HG03108 (cell line): Measurements from ENCODE around the gene SP140.
A peak's percentile ranks its signal among the peaks of the same experiment; 100 is the strongest.
"Not testable (repeated sequence)": the region's sequence is repeated elsewhere in the genome, so short reads cannot be mapped to it uniquely, and the experiment has no call there.

Experiments used
- ATAC-seq: cut with Tn5 transposase; IDR thresholded peaks from one replicate; pipeline ENCODE4 v1.9.1; 2021; ENCODE audit warnings: moderate library complexity; ENCODE audit not compliant: unreplicated experiment

SP140 gene

GRCh38 chr2:230224458-230224857 is 1.1 kb upstream of the SP140 start:
- ATAC-seq, result no peak

DNA sequence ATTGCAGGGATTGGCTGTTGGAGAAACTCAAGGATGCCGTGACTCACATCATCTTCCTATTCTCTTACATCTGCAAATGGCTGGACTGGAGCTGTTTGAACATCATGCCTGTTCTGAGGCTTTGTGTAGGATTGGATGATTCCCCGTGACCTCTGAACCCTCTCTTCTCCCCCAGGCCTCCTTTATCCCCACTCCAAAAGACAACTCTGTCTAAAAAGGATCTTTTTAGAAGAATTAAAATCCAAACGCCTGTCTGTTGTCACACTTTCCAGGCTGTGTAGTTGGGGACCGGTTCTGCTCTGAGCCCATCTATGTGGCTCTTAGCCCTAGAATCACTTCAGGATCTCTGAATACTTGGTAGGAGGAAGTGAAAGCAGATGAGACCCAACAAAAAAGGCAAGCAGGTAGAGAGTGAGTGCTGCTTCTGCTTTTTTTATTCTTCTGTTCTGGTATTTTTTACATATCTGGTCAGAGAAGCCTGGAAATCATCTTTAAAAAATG is 565 bp downstream of the SP140 start:
- ATAC-seq, result peak; percentile 66

- ATAC-seq, result no peak
These were observed 1.7 kb downstream of the SP140 start for GRCh38 chr2:230227216-230227615.

DNA sequence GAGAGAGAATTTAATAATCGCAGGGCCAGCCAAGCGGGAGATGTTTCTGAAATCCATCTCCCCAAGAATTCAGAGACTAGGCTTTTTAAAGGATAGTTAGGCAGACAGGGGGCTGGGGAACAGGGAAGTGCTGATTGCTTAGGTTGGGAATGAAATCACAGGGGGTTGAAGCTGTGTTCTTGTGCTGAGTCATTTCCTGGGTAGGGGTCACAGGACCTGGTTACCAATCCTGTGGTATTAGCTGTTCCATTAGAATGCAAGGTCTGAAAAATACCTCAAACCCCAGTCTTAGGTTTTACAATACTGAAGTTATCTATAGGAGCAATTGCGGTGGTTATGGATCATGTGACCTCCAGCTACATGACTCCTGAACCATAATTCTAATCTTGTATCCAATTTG is 4.6 kb downstream of the SP140 start:
- ATAC-seq, result no peak

- no peak for ATAC-seq
These were observed 5.1 kb downstream of the SP140 start for GRCh38 chr2:230230496-230231200.

DNA sequence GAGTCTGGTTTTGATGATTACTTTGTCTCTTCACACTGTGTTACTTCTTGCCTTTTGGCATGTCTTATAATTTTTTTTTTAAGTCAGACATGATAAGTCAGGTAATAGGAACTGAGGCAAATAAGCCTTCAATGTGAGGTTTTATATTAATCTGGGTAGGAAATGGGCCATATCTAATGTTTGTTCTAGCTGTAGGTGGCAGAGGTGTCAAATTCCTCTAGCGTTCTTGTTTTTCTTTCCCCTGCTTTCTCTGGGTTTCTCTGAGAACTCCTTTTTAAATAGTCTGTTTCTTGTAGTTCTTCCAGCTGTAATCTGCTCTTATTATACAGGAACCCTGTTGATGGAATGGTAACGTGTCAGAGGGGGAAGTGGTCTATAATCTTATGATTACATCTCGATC is 5.7 kb downstream of the SP140 start:
- no peak for ATAC-seq

DNA sequence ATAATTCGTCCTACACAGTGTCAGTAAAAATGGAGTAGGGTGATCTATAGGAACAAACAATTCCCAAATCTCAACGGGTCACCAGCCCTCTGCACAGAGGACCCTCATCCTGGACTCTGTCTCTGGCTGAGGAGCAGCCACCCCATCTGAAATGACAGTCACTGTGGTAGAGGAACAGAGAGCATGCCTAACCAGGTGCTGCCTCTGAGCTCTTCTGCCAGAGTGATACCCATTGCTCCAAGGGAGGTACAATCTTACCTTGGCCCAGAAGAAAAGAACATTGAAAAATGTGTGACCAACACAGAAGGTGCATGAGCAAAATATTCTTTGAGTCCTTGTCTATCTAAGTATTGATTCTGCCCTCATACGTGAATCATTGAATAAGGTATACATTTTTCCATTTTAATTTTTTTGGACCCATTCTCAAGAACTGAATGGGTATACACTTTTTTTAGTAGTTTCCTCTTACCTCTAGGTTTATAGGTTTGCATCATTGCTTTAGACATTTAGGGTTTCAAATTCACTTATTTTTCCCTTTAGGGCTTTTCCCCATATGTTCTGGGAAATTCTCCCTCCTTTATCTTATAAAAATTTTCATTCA is 8.7 kb downstream of the SP140 start:
- ATAC-seq, result no peak

DNA sequence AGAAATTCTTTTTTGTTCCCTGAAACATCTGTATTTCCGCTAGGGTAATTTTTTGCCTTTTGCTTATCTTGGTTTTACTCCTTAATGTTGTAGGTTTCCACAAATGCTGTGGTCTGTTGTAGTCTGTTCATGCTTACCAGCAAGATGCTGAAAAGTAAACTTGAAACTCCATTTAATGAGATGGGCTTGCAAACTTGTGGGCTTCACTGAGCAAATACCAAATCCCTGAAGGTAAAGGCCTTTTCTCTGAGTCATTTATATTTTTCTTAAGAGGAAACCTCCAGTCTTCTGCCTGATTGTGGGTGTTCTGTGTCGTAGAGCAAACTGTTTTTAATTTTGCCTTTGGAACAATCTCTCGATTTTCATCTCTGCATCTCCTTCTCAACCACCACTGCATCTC is 9.3 kb downstream of the SP140 start:
- no peak for ATAC-seq

GRCh38 chr2:230244211-230244610 is 18.7 kb downstream of the SP140 start:
- ATAC-seq, result no peak

DNA sequence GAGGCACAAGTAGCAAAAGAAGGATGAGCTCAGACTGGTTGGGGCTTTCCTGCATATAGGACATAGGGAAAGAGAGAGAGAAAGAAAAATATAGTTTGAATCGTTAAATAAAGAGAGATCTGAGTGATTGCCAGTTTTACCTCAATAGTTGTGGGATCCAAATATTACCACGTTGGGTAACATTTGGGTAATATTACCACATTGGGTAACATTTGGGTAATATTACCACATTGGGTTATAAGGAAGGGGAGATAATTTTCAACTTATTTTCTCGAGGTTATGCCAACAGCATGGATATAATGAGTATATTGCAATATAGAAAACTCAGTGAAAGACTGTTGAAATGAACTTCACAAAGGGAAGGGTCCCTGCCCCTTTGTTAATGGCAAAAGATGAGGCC is 20.7 kb downstream of the SP140 start:
- no peak for ATAC-seq

GRCh38 chr2:230250231-230250630 is 24.7 kb downstream of the SP140 start:
- ATAC-seq, result no peak

GRCh38 chr2:230254152-230254881 is 28.8 kb downstream of the SP140 start:
- ATAC-seq, result no peak

DNA sequence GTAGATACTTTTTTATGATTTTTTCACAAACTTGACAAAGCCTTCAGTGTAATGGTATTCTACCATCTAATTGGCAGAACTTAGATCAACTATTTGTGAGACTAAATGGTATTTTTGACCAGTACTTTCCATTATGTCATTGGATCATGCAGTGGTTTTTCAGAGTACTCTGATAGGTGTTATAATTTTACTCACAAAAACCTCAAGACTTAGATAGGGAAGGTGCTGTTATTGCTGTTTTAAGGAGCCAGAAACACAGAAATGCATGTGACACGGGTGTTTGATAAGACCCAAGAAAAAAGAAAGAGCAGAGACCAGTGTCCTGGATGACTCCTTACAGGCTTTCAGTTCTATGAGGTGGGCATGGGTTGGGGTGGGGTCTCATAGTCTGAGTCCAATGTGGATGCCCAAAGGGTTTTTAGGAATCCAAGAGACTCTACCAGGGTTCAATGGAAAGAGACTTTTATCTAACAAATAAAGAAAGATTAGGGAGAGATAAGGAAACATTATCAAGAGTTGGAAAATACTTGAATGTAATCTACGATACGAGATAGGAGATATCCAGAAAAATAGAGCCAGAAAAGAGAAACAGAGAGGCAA is 31.3 kb downstream of the SP140 start:
- ATAC-seq, result no peak

DNA sequence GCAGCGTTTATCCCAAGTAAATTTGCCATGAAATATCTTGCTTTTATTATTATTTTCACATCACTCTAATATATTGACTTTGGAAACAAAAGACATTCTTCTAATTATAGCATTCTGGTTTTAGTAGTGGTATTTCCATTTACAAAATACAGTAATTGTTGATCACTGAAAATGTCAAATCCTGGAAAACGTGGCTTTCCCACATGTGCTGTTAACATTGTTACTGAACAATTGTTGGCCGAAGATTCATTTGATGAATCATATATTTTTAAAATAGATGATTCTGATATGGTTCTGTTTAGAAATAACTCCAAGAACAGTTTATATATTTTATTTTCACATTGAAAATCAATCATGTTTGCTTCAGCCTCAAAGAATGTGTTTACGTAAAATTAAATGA is 32.9 kb downstream of the SP140 start:
- ATAC-seq, result no peak

DNA sequence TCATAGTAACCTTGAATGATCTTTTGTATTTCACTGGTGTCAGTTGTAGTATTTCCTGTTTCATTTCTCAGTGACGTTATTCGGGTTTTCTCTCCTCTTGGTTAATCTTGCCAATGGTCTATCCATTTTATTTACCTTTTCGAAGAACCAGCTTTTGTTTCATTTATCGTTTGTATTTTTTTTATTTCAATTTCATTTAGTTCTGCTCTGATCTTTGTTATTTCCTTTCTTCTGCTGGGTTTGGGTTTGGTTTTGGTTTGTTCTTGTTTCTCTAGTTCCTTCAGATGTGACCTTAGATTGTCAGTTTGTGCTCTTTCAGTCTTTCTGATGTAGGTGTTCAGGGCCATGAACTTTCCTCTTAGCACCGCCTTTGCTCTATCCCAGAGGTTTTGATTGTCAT is 36.7 kb downstream of the SP140 start:
- ATAC-seq, result no peak

- not testable (repeated sequence) for ATAC-seq
These were observed 39.4 kb downstream of the SP140 start for GRCh38 chr2:230264945-230265344.

DNA sequence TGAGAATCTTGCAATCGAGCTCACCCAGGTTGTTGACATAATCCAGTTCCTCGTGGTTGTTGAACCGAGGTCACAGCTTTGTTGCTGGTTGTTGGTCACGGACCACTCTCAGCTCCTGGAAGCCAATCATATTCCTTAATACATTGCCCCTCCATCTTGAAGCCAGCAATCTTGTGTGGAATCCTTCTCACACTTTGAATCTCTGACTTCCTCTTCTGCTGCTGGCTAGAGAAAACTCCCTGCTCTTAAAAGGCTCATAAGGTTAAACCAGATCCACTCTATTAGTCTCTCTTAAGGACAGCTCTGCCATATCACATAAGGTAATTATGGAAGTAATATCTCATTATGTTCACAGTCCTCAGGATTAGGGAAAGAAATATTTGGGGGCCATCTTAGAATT is 41.1 kb downstream of the SP140 start:
- ATAC-seq, result no peak

DNA sequence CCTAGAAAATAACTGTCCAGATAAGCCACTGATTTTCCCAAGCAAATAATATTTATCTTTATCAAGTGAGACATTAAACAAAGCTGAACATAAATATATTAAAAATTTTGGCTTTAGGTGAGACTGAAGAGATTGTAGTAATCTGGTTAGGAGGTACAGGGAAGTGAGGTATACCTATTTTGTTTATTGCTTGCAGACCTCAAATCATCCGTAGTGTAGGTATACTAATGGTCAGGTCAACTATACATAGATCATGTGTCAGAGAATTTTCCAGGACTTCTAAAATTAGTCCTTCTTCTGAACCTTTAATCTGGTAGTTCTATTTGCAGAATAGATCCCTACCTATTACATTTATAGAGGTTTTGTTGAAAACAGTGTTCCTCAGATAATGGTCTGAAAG is 41.5 kb downstream of the SP140 start:
- ATAC-seq, result no peak

DNA sequence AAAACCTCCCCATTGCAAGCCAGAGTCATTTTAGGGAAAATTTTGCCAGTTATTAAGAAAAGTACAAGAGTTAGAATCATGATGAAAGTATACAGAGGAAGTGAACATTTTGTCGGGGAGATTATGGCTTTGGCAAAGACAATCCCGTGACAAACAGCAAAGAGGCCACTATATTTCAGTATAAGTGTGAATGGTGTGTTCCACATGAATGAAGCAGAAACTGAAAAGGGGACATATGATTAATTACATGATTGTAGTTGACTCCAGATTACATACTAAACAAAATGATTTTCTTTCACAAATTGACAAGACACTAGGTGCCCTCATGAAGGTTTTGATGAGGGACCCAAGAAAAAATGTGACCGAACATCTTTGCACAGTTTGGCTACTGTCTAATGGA is 42.0 kb downstream of the SP140 start:
- ATAC-seq, result peak; percentile 59

DNA sequence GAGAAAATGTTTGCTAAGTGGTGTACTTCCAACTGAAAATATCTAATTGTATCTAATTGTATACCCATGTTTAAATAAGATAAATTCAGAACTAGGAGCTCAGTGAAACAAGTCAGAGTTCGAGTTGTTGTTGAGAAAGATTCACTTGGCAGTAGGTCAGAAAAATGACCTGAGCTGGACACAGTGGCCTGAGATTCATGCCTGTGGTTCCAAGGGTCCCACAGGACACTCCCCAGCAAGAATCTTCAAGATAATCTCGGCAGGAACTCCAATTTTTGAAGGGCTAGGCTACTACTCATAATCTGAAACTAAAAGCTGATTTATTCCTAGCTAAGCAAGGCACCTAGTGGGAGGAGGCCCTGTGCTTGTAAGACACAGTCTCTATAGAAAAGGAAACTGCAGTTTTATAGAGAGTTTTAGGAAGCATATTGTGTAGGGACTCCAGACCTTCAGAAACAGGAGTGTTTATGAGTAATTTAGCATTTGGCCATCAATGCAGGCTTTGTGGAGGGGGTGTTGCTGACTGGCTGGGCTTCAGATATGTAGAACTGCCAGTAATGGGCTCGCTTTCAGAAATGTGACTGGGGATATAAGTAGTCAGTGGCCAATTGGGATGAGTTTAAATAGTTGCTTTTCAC is 43.2 kb downstream of the SP140 start:
- peak; percentile 64 for ATAC-seq

DNA sequence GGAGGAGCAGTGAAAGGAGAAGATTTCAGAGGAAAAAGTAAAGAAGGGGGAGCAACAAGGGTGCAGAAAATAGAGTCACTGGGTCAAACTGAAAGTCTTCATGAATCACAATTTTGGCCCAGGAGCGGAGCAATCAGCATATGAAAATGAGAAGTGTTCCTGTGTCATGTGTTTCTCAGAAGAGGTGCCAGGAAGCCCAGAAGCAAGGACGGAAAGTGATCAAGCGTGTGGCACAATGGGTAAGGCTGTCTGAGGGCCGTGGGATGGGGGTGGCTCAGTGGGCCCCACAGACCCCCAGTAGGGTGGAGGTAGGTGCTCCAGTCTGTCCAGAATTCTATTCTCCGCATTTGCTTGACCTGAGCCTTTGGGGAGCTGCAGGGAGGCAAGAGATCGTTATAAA is 44.2 kb downstream of the SP140 start:
- no peak for ATAC-seq
